IMR-90 (cell line): ENCODE measurements around the gene VPS37B. TPM values are rescaled to one million over a fixed set of nuclear protein-coding genes. Genes with fewer than 3 reads are reported as not detected.

Experiments used
- ATAC-seq: fragments of 200-7000 bp; cut with Tn5 transposase; 2 replicates; pipeline ENCODE4 v1.9.1; 2020; ENCODE audit warnings: low read depth, mild to moderate bottlenecking, moderate library complexity
- BruUV-seq: library from RNA; stranded (reverse); fragments of 400-500 nt; replicated peaks from 2 replicates; lab custom pipeline; 2021; lab: Mats Ljungman, UMichigan
- CTCF ChIA-PET: fragments of 300-600 bp; formaldehyde crosslinking; extraction: SDS; loops from one replicate; lab custom pipeline; 2021; ENCODE audit warnings: antibody characterized with exemption; lab: Yijun Ruan, JAX
- POLR2A ChIA-PET: fragments of 300-600 bp; sonication (Branson Sonifier 250); formaldehyde crosslinking; loops from one replicate; lab custom pipeline; 2022; ENCODE audit warnings: antibody characterized with exemption; ENCODE audit not compliant: unreplicated experiment; lab: Charles Lee
- DNase-seq: peaks from one replicate; pipeline ENCODE4 v3.0.0; 2013
- H2AFZ ChIP-seq: replicated peaks from 2 replicates; pipeline ENCODE3; 2013; ENCODE audit warnings: low read length, mild to moderate bottlenecking; ENCODE audit not compliant: poor library complexity
- H2AK5ac ChIP-seq: 2 replicates; pipeline ENCODE4 v1.6.1; 2013; ENCODE audit warnings: low read depth, low read length, inconsistent platforms
- H2AK9ac ChIP-seq: replicated peaks from 2 replicates; pipeline ENCODE3; 2013; ENCODE audit warnings: mild to moderate bottlenecking, low read depth, low read length, moderate library complexity; ENCODE audit not compliant: poor library complexity
- H2BK120ac ChIP-seq: 2 replicates; pipeline ENCODE4 v1.6.1; 2013; ENCODE audit warnings: low read depth, low read length, inconsistent platforms
- H2BK15ac ChIP-seq: 3 replicates; pipeline ENCODE4 v1.6.1; 2013; ENCODE audit warnings: low read depth, low read length, inconsistent platforms
- H2BK20ac ChIP-seq: 2 replicates; pipeline ENCODE4 v1.6.1; 2013; ENCODE audit warnings: low read depth, mild to moderate bottlenecking, inconsistent platforms, low read length, moderate library complexity
- H2BK5ac ChIP-seq: 2 replicates; pipeline ENCODE4 v1.6.1; 2013; ENCODE audit warnings: mild to moderate bottlenecking, low read depth, low read length, inconsistent platforms; ENCODE audit not compliant: poor library complexity, severe bottlenecking
- H3K14ac ChIP-seq: replicated peaks from 2 replicates; pipeline ENCODE4 v1.6.1; 2013; ENCODE audit warnings: low read depth, low read length, inconsistent platforms
- H3K18ac ChIP-seq: 2 replicates; pipeline ENCODE4 v1.6.1; 2013; ENCODE audit warnings: low read depth, low read length, control low read depth
- H3K23ac ChIP-seq: 2 replicates; pipeline ENCODE4 v1.6.1; 2013; ENCODE audit warnings: low read depth, low read length, inconsistent platforms
- H3K27ac ChIP-seq: 2 replicates; pipeline ENCODE4 v1.5.1; 2013; ENCODE audit warnings: mild to moderate bottlenecking, control low read depth, low read length; ENCODE audit not compliant: insufficient read depth
- H3K27me3 ChIP-seq: 2 replicates; pipeline ENCODE4 v1.6.1; 2013; ENCODE audit warnings: low read length; ENCODE audit not compliant: control insufficient read depth, insufficient read depth
- H3K36me3 ChIP-seq: 2 replicates; pipeline ENCODE4 v1.6.1; 2013; ENCODE audit warnings: low read length, mixed read lengths; ENCODE audit not compliant: control insufficient read depth, insufficient read depth
- H3K4ac ChIP-seq: 2 replicates; pipeline ENCODE4 v1.6.1; 2013; ENCODE audit warnings: low read depth, low read length, inconsistent platforms
- H3K4me1 ChIP-seq: 2 replicates; pipeline ENCODE4 v1.6.1; 2013; ENCODE audit warnings: low read length, mixed read lengths; ENCODE audit not compliant: control insufficient read depth, insufficient read depth
- H3K4me2 ChIP-seq: 2 replicates; pipeline ENCODE4 v1.6.1; 2013; ENCODE audit warnings: low read depth, mild to moderate bottlenecking, control low read depth, low read length, moderate library complexity
- H3K4me3 ChIP-seq: 2 replicates; pipeline ENCODE4 v1.5.1; 2013; ENCODE audit warnings: low read depth, mild to moderate bottlenecking, control low read depth, low read length, moderate library complexity; ENCODE audit not compliant: insufficient read depth
- H3K56ac ChIP-seq: 2 replicates; pipeline ENCODE4 v1.6.1; 2013; ENCODE audit warnings: low read length, inconsistent platforms; ENCODE audit not compliant: insufficient read depth; ENCODE audit errors: extremely low read depth
- H3K79me1 ChIP-seq, 2 experiments: 2 replicates each; pipeline ENCODE4 v1.6.1; 2013; ENCODE audit warnings: low read length in 2 of 2, inconsistent platforms in 1 of 2, low read depth in 1 of 2
- H3K9ac ChIP-seq: 2 replicates; pipeline ENCODE4 v1.6.1; 2013; ENCODE audit warnings: low read depth, low read length, control low read depth
- H3K9me1 ChIP-seq: 2 replicates; pipeline ENCODE4 v1.6.1; 2013; ENCODE audit warnings: low read length, inconsistent platforms; ENCODE audit not compliant: insufficient read depth
- H3K9me3 ChIP-seq: 2 replicates; pipeline ENCODE4 v1.6.1; 2013; ENCODE audit warnings: low read length; ENCODE audit not compliant: control insufficient read depth, insufficient read depth
- H4K20me1 ChIP-seq: 2 replicates; pipeline ENCODE4 v1.6.1; 2013; ENCODE audit warnings: low read length, inconsistent platforms; ENCODE audit not compliant: insufficient read depth
- H4K5ac ChIP-seq: 2 replicates; pipeline ENCODE4 v1.6.1; 2013; ENCODE audit warnings: mild to moderate bottlenecking, low read depth, low read length, control low read depth
- H4K8ac ChIP-seq, 2 experiments: 2 replicates each; pipeline ENCODE4 v1.6.1; 2013; ENCODE audit warnings: low read depth in 2 of 2, low read length in 2 of 2, control low read depth in 1 of 2, inconsistent platforms in 1 of 2
- H4K91ac ChIP-seq: 2 replicates; pipeline ENCODE4 v1.6.1; 2013; ENCODE audit warnings: low read depth, low read length, inconsistent platforms; ENCODE audit not compliant: insufficient read depth
- FOS ChIP-seq: fragments of 150-350 bp; IDR thresholded peaks from 2 replicates; pipeline ENCODE4 v1.6.1; 2016; ENCODE audit warnings: low read depth, low read length
- MAFK ChIP-seq: IDR thresholded peaks from 2 replicates; pipeline ENCODE4 v1.6.1; 2012; ENCODE audit warnings: low read depth, low read length, improper control_type of control experiment
- MXI1 ChIP-seq: IDR thresholded peaks from 2 replicates; pipeline ENCODE4 v1.6.1; 2012; ENCODE audit warnings: low read depth, mild to moderate bottlenecking, low read length, moderate library complexity, borderline replicate concordance
- POLR2A ChIP-seq: IDR thresholded peaks from 2 replicates; pipeline ENCODE4 v1.6.1; 2012; ENCODE audit warnings: mild to moderate bottlenecking, low read depth, low read length
- RCOR1 ChIP-seq: IDR thresholded peaks from 2 replicates; pipeline ENCODE4 v1.6.1; 2012; ENCODE audit warnings: mild to moderate bottlenecking, low read length, improper control_type of control experiment; ENCODE audit not compliant: insufficient replicate concordance
- SMC3 ChIP-seq: fragments of 150-350 bp; IDR thresholded peaks from 2 replicates; pipeline ENCODE4 v1.6.1; 2016; ENCODE audit warnings: low read depth, mild to moderate bottlenecking, antibody characterized with exemption, low read length, moderate library complexity
- WGBS, 2 experiments: methylation state at CpG; one replicate each; pipeline versions ENCODE4 v1.1.5 to v1.1.7; 2013; ENCODE audit warnings: missing lambda C conversion rate in 2 of 2; ENCODE audit not compliant: insufficient read length in 1 of 2; ENCODE audit errors: extremely low coverage in 2 of 2; 5-methylcytosine and 5-hydroxymethylcytosine counted together
- dilution Hi-C: fragments of 300-500 bp; cut with HindIII; formaldehyde crosslinking; loops from one replicate; pipeline ENCODE4 v1.14.3; 2018; ENCODE audit warnings: low sequenced_read_pairs; ENCODE audit not compliant: unreplicated experiment
- in situ Hi-C: fragments of 300-500 bp; cut with MboI; formaldehyde crosslinking; loops from 3 replicates; pipeline ENCODE4 v1.14.3; 2019; ENCODE audit warnings: low sequenced_read_pairs, inconsistent platforms, mixed read lengths
- intact Hi-C: fragments of 100-400 bp; cut with micrococcal nuclease; formaldehyde crosslinking; loops from 2 replicates; pipeline ENCODE4 v1.10.0; 2022
- polyA plus RNA-seq, 3 experiments: library from polyadenylated mRNA; depleted of rRNA; stranded (reverse); fragments of >200 nt; gene quantifications; 2 replicates each; pipeline ENCODE4 v1.2.3, GENCODE V29; 2012; ENCODE audit warnings: low replicate concordance in 1 of 3
- total RNA-seq: library from RNA; depleted of rRNA; stranded (reverse); fragments of >200 nt; gene quantifications from 2 replicates; pipeline ENCODE4 v1.2.3, GENCODE V29; 2012

Gene VPS37B
- total and polyA plus RNA-seq, 2 of the 4 experiments (the other 2 are of a cell fraction), result 8.6 to 25.7 TPM

DNA sequence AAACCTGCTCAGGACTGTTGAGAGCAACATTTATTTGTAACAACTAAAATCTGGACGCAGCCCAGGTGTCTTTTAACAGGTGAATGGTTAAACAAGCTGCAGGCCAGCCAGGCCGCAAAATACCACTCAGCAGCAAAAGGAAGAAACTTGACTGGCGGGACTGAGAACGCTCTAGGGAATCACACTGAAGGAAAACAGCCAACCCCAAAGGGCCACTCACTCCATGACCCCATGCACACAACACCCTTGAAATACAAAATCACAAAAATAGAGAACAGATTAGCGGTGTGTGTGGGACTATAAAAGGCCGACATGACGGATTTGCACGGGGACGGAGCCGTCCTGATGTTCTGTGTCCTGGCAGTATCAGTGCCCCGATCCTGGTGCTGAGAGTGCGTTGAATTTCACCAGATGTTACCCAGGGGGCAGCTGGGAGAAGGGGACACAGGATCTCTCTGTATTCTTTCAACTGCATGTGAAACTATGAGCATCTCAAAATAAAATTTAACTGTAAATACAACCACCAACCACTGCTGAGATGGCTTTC lies 23.0 kb downstream of the VPS37B start:
- in situ Hi-C loops, result loop anchor here (5.0 kb wide), 1 partner anchor 79 kb away; no protein-coding TSS in a partner anchor
- POLR2A ChIA-PET, result no interaction called here

More for the DNA sequence above, 23.0 kb downstream of the VPS37B start:
- Histone ChIP-seq H3K18ac (no peak overlapping the region), H4K8ac (no peak overlapping the region; a peak in 1 of 4 replicates), H4K20me1 (peaks cover 39% of the 10 kb centered on the region), H3K4me3 (no peak overlapping the region), H3K4me2 (no peak overlapping the region), H4K91ac (no peak overlapping the region), H3K36me3 (peaks cover 23% of the 10 kb centered on the region), H3K9me3 (no peaks in the 10 kb centered on the region), H2BK15ac (no peak overlapping the region), H3K27ac (no peak overlapping the region), H3K27me3 (no peaks in the 10 kb centered on the region), H3K9me1 (peaks cover 3% of the 10 kb centered on the region; the same call in 1 of the 2 replicates), H3K14ac (0 out of 2 replicates have a peak overlapping the region, but pooled peaks have one; percentile 5), H3K79me1 (peaks cover 48 to 90% of the 10 kb centered on the region in 2 experiments), H2AFZ (no peak overlapping the region), H2AK5ac (peak overlapping the region; percentile 48; the same call in 1 of the 2 replicates), H2BK120ac (no peak overlapping the region; the same call in 1 of the 2 replicates), H3K4ac (no peak overlapping the region), H3K56ac (no peak overlapping the region), H4K5ac (no peak overlapping the region), H2BK5ac (no peak overlapping the region), H3K9ac (no peak overlapping the region), H2BK20ac (no peak overlapping the region), H3K23ac (peak overlapping the region; percentile 1; the same call in 1 of the 2 replicates), H2AK9ac (peak overlapping the region; percentile 57), H3K4me1 (peaks cover 27% of the 10 kb centered on the region)
- ATAC-seq (no peak), DNase-seq (no peak)
- BruUV-seq, result no TSS peak
- CTCF ChIA-PET, result no interaction called here
- WGBS, 2 experiments, result no CpG with 5 or more reads among the region's 12 CpGs
- intact Hi-C loops, result no loop called here
- dilution Hi-C loops, result no loop called here
- no peak for TF ChIP-seq POLR2A
- no peak for TF ChIP-seq SMC3
- TF ChIP-seq MXI1, result no peak
- peak; percentile 38; the same call in 1 of the 2 replicates for TF ChIP-seq MAFK
- TF ChIP-seq RCOR1, result no peak
- TF ChIP-seq FOS, result no peak
